GM08714 (cell line): ENCODE data around the gene KIAA1210.
"Not testable (repeated sequence)": the region's sequence is repeated elsewhere in the genome, so short reads cannot be mapped to it uniquely, and the experiment has no call there.

Experiments used
- H3K4me3 ChIP-seq: fragments of 200-500 bp; sonication (Bioruptor generic); 2 replicates; pipeline ENCODE4 v1.5.1; 2014; ENCODE audit warnings: mild to moderate bottlenecking, low read length, inconsistent platforms
- ZNF274 ChIP-seq: IDR thresholded peaks from 2 replicates; pipeline ENCODE4 v1.6.1; 2012; ENCODE audit warnings: mild to moderate bottlenecking, low read depth, low read length

KIAA1210 gene

GRCh38 chrX:119030990-119031389 is 96.6 kb downstream of the KIAA1210 start:
- H3K4me3 ChIP-seq = no peak overlapping the region
- no peak for TF ChIP-seq ZNF274

GRCh38 chrX:119029656-119030055 is 98.0 kb downstream of the KIAA1210 start:
- H3K4me3 ChIP-seq = not testable (repeated sequence)

GRCh38 chrX:119028733-119029330 is 98.8 kb downstream of the KIAA1210 start:
- no peak for TF ChIP-seq ZNF274
- H3K4me3 ChIP-seq = no peak overlapping the region
